Calu3 (cell line): ENCODE results near the gene ERH. TPM values are rescaled to one million over a fixed set of nuclear protein-coding genes. Genes with fewer than 3 reads are reported as not detected.

Experiments used
- BruUV-seq: library from RNA; stranded (reverse); fragments of 400-500 nt; replicated peaks from 2 replicates; lab custom pipeline; 2021; lab: Mats Ljungman, UMichigan
- CTCF ChIA-PET: fragments of 300-600 bp; sonication (Branson Sonifier 250); formaldehyde crosslinking; loops from one replicate; lab custom pipeline; 2022; ENCODE audit warnings: antibody characterized with exemption; lab: Charles Lee
- DNase-seq: peaks from one replicate; pipeline ENCODE4 v3.0.0; 2022
- H3K27ac Mint-ChIP-seq: one replicate; pipeline ENCODE4 v1.8.0; 2022; ENCODE audit warnings: mixed read lengths; ENCODE audit not compliant: unreplicated experiment
- H3K27me3 Mint-ChIP-seq: one replicate; pipeline ENCODE4 v1.8.0; 2022; ENCODE audit warnings: mixed read lengths; ENCODE audit not compliant: unreplicated experiment
- H3K36me3 Mint-ChIP-seq: one replicate; pipeline ENCODE4 v1.8.0; 2022; ENCODE audit warnings: mild to moderate bottlenecking, moderate library complexity, mixed read lengths; ENCODE audit not compliant: insufficient read depth, unreplicated experiment
- H3K4me1 Mint-ChIP-seq: one replicate; pipeline ENCODE4 v1.8.0; 2022; ENCODE audit warnings: mild to moderate bottlenecking, low read depth, mixed read lengths; ENCODE audit not compliant: unreplicated experiment
- H3K4me3 Mint-ChIP-seq: one replicate; pipeline ENCODE4 v1.8.0; 2022; ENCODE audit warnings: mild to moderate bottlenecking, low read depth, moderate library complexity, mixed read lengths; ENCODE audit not compliant: unreplicated experiment
- H3K9me3 Mint-ChIP-seq: one replicate; pipeline ENCODE4 v1.8.0; 2022; ENCODE audit warnings: low read depth, mixed read lengths; ENCODE audit not compliant: unreplicated experiment
- CTCF ChIP-seq: fragments of 200-600 bp; IDR thresholded peaks from one replicate; pipeline ENCODE4 v1.8.0; 2022; ENCODE audit warnings: antibody characterized with exemption; ENCODE audit not compliant: unreplicated experiment
- intact Hi-C: fragments of 100-400 bp; cut with micrococcal nuclease; formaldehyde crosslinking; loops from one replicate; pipeline ENCODE4 v1.10.0; 2022; ENCODE audit not compliant: unreplicated experiment
- total RNA-seq: library from RNA; stranded (reverse); gene quantifications from 2 replicates; pipeline ENCODE4 v1.2.3, GENCODE V29; 2022

Gene ERH
- total RNA-seq, 1 experiment from 2014 or later = 343 TPM

- Mint-ChIP-seq H3K36me3 (peaks cover 14% of the 10 kb centered on the region), H3K4me1 (peaks cover 16% of the 10 kb centered on the region), H3K9me3 (no peaks in the 10 kb centered on the region), H3K27ac (no peak overlapping the region), H3K4me3 (no peak overlapping the region), H3K27me3 (no peaks in the 10 kb centered on the region)
- no TSS peak for BruUV-seq
- intact Hi-C loops = no loop called here
- TF ChIP-seq CTCF = no peak
- CTCF ChIA-PET = interaction anchor here (0.7 kb wide), 1 partner anchor 336 kb away, joined by 3 read pairs; no protein-coding TSS in a partner anchor
- DNase-seq = no peak
Measured at GRCh38 chr14:69373104-69373503, 25.0 kb downstream of the ERH start.

GRCh38 chr14:69372146-69372545, 26.0 kb downstream of the ERH start:
- BruUV-seq = no TSS peak
- no peak overlapping the region for H3K27ac Mint-ChIP-seq
- H3K36me3 Mint-ChIP-seq = peaks cover 14% of the 10 kb centered on the region
- CTCF ChIA-PET = interaction anchor here (0.7 kb wide), 1 partner anchor 335 kb away, joined by 3 read pairs; no protein-coding TSS in a partner anchor
- no peak for DNase-seq
- H3K4me3 Mint-ChIP-seq = no peak overlapping the region
- no peaks in the 10 kb centered on the region for H3K27me3 Mint-ChIP-seq
- peaks cover 11% of the 10 kb centered on the region for H3K4me1 Mint-ChIP-seq
- no peak for TF ChIP-seq CTCF
- H3K9me3 Mint-ChIP-seq = no peaks in the 10 kb centered on the region
- intact Hi-C loops = no loop called here

- H3K27ac Mint-ChIP-seq = no peak overlapping the region
- no peaks in the 10 kb centered on the region for H3K27me3 Mint-ChIP-seq
- BruUV-seq = no TSS peak
- H3K9me3 Mint-ChIP-seq = no peaks in the 10 kb centered on the region
- H3K4me1 Mint-ChIP-seq = no peaks in the 10 kb centered on the region
- no peak for TF ChIP-seq CTCF
- intact Hi-C loops = no loop called here
- no peak overlapping the region for H3K4me3 Mint-ChIP-seq
- CTCF ChIA-PET = no interaction called here
- DNase-seq = no peak
- peaks cover 4% of the 10 kb centered on the region for H3K36me3 Mint-ChIP-seq
Measured at GRCh38 chr14:69370061-69370460, 28.0 kb downstream of the ERH start.

- no peak for TF ChIP-seq CTCF
- intact Hi-C loops = no loop called here
- BruUV-seq = no TSS peak
- CTCF ChIA-PET = no interaction called here
- DNase-seq = no peak
- H3K27me3 Mint-ChIP-seq = no peaks in the 10 kb centered on the region
- no peaks in the 10 kb centered on the region for H3K36me3 Mint-ChIP-seq
- no peak overlapping the region for H3K4me3 Mint-ChIP-seq
- no peaks in the 10 kb centered on the region for H3K9me3 Mint-ChIP-seq
- no peak overlapping the region for H3K27ac Mint-ChIP-seq
- H3K4me1 Mint-ChIP-seq = no peaks in the 10 kb centered on the region
Measured at GRCh38 chr14:69368381-69368780, 29.7 kb downstream of the ERH start.
